ENCODE results near the gene TXNDC11. TPM values are rescaled to one million over a fixed set of nuclear protein-coding genes. Genes with fewer than 3 reads are reported as not detected.

Gene TXNDC11
- total and polyA plus RNA-seq, 2 donors (not counting 3 experiments of a cell fraction or from before 2014, with no cell fraction given) = 42.5 to 66.0 TPM

- Histone ChIP-seq H3K4me2 (ENCODE audit: insufficient read depth, low read length) (no peak overlapping the region), H3K27ac (ENCODE audit: insufficient read depth, low read depth, low read length) (no peak overlapping the region), H3K4me1 (ENCODE audit: control insufficient read depth, extremely low read depth, insufficient read depth, low read length) (peaks cover 9% of the 10 kb centered on the region), H3K9ac (replicated peaks; ENCODE audit: extremely low read depth, insufficient read depth, low read length) (no peak overlapping the region), H3K9me3 (replicated peaks; ENCODE audit: control insufficient read depth, insufficient read depth, low read length) (no peaks in the 10 kb centered on the region), H3K4me3 (replicated peaks in 1 of 3; ENCODE audit: insufficient read depth in 1 of 3, low read depth in 1 of 3, low read length in 3 of 3) (no peak overlapping the region), H3K27me3 (ENCODE audit: control insufficient read depth in 2 of 2, insufficient read depth in 2 of 2, low read length in 2 of 2) (no peaks in the 10 kb centered on the region), H4K20me1 (replicated peaks; ENCODE audit: control insufficient read depth, extremely low read depth, insufficient read depth, low read length) (no peaks in the 10 kb centered on the region), H3K36me3 (ENCODE audit: control insufficient read depth in 2 of 2, extremely low read depth in 1 of 2, insufficient read depth in 2 of 2, low read length in 2 of 2) (peaks cover 26 to 48% of the 10 kb centered on the region in 2 experiments), H3K9me1 (replicated peaks; ENCODE audit: control insufficient read depth, extremely low read depth, insufficient read depth, low read length) (no peaks in the 10 kb centered on the region), H3K79me2 (ENCODE audit: control insufficient read depth, insufficient read depth, low read length) (no peaks in the 10 kb centered on the region), H2AFZ (ENCODE audit: low read depth, low read length) (no peak overlapping the region)
- CTCF ChIA-PET = interaction anchor here (0.6 to 1.9 kb wide), 3 partner anchors 8 to 51 kb away, joined by 3 to 5 read pairs (median 3); no protein-coding TSS in a partner anchor
- BruUV-seq (replicated peaks) = no TSS peak
- no peak for DNase-seq (ENCODE audit: low read depth, low spot score)
- TF ChIP-seq POLR2AphosphoS5 (IDR thresholded peaks at IDR 0.05; ENCODE audit: insufficient read depth, low read depth, low read length) = no peak
- TF ChIP-seq, protein P1, sequence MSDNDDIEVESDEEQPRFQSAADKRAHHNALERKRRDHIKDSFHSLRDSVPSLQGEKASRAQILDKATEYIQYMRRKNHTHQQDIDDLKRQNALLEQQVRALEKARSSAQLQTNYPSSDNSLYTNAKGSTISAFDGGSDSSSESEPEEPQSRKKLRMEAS (IDR thresholded peaks at IDR 0.05; ENCODE audit: insufficient read depth, insufficient read length) = no peak
- TF ChIP-seq FOS (IDR thresholded peaks at IDR 0.05; ENCODE audit: borderline replicate concordance, insufficient read depth, low read length) = no peak
- TF ChIP-seq MYC (IDR thresholded peaks at IDR 0.05; ENCODE audit: low read depth, low read length) = no peak
- no peak for TF ChIP-seq POLR2A (IDR thresholded peaks at IDR 0.05; ENCODE audit: low read depth, low read length)
- TF ChIP-seq JUN (IDR thresholded peaks at IDR 0.05; ENCODE audit: borderline replicate concordance, insufficient read depth, insufficient read length, low read depth) = no peak
- no peak for TF ChIP-seq EZH2 (IDR thresholded peaks at IDR 0.05; ENCODE audit: borderline replicate concordance, low read depth, low read length, severe bottlenecking)
- TF ChIP-seq GATA2 (IDR thresholded peaks at IDR 0.05; ENCODE audit: insufficient read depth, insufficient read length, low read depth, low read length) = no peak
- TF ChIP-seq CTCF (IDR thresholded peaks at IDR 0.05; ENCODE audit: extremely low read depth in 1 of 2, insufficient read depth in 1 of 2, low read depth in 1 of 2, low read length in 2 of 2) = no peak
- dilution Hi-C loops (cut with MboI; ENCODE audit: extremely low pct_ligation_motif_present, low sequenced_read_pairs) = no loop called here
- POLR2A ChIA-PET = no interaction called here
- intact Hi-C loops (cut with micrococcal nuclease) = no loop called here
- no peak for FAIRE-seq
These were observed 17.3 kb upstream of the TXNDC11 start for GRCh38 chr16:11759997-11760396.

All from endothelial cell of umbilical vein (primary cell).